Suprapubic skin (tissue), 4 donors: ENCODE measurements around the gene TMTC2.

ENCODE experiments used
- POLR2A ChIP-seq, 2 donors: fragments of 450-650 bp; IDR thresholded peaks; one replicate each; pipeline ENCODE4 v1.6.1; 2017; ENCODE audit warnings: antibody characterized with exemption in 2 of 2, mild to moderate bottlenecking in 2 of 2, moderate library complexity in 2 of 2
- POLR2AphosphoS5 ChIP-seq, 3 donors: sonication (generic); formaldehyde crosslinking; IDR thresholded peaks; one replicate each; pipeline ENCODE4 v1.6.1; 2017; ENCODE audit warnings: antibody characterized with exemption in 3 of 3
- TF ChIP-seq, protein P1 (sequence below), 2 donors: fragments of 200-600 bp in 1 of 2; fragments of 450-650 bp in 1 of 2; sonication (generic) in 1 of 2; IDR thresholded peaks; one replicate each; pipeline ENCODE4 v1.5.1; 2016 to 2019; ENCODE audit warnings: antibody characterized with exemption in 2 of 2, mild to moderate bottlenecking in 1 of 2, moderate library complexity in 1 of 2

- TF ChIP-seq, protein P1, sequence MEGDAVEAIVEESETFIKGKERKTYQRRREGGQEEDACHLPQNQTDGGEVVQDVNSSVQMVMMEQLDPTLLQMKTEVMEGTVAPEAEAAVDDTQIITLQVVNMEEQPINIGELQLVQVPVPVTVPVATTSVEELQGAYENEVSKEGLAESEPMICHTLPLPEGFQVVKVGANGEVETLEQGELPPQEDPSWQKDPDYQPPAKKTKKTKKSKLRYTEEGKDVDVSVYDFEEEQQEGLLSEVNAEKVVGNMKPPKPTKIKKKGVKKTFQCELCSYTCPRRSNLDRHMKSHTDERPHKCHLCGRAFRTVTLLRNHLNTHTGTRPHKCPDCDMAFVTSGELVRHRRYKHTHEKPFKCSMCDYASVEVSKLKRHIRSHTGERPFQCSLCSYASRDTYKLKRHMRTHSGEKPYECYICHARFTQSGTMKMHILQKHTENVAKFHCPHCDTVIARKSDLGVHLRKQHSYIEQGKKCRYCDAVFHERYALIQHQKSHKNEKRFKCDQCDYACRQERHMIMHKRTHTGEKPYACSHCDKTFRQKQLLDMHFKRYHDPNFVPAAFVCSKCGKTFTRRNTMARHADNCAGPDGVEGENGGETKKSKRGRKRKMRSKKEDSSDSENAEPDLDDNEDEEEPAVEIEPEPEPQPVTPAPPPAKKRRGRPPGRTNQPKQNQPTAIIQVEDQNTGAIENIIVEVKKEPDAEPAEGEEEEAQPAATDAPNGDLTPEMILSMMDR (IDR thresholded peaks at IDR 0.05) = no peak
- no peak for TF ChIP-seq POLR2A (IDR thresholded peaks at IDR 0.05)
- TF ChIP-seq POLR2AphosphoS5 (IDR thresholded peaks at IDR 0.05) = no peak
Observed at GRCh38 chr12:83040339-83040738, 353.6 kb downstream of the TMTC2 start.
